Middle frontal gyrus (tissue), 1 donor: ENCODE results near the gene MEGF11.

Source experiments
- DNase-seq: peaks from one replicate; pipeline ENCODE4 v3.0.0-alpha.2; 2015; ENCODE audit warnings: low spot score; ENCODE audit errors: extremely low spot score

Gene MEGF11

DNA sequence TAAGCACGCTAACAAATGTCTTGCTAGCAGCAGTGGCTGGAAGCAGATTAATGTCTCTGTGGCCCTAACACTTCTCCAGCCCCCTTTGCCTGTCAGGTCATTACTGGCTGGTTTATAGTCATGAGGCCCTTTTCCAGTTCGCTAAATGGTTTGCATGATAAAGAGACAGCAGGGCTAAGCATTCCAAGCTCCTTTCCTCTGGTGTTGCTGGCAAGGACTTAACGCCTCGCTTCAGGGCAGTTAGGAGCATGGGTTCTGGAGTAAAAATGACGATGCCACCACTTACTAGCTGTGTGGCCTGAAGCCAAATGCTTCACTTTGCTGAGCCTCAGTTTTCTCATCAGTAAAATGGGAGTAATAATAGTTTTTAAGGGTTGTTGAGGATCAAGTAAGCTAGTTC, 185.9 kb downstream of the MEGF11 start:
- DNase-seq = no peak

- DNase-seq = no peak
Observed at GRCh38 chr15:66066481-66066880, 187.1 kb downstream of the MEGF11 start.

- no peak for DNase-seq
Observed at GRCh38 chr15:66066005-66066404, 187.5 kb downstream of the MEGF11 start.

DNA sequence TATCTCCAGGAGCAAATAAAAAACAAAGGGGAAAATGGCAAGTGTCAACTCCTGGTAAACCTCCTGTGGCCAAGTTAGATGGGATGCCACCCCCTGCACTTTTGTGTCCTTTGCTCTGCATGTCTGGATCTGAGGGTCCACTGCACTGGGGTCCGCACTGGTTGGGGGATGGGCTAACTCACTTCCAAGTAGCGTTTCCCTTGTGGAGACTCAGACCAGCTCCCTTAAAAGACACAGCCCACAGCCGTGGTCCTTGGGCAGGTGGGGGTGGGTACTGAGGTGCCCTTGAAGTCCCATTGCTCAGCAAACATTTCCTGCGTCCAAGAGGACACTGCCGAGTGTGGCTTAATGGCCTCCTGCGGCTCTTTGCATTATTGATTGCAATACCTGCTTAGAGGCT, 188.2 kb downstream of the MEGF11 start:
- DNase-seq = no peak

GRCh38 chr15:66063147-66063546, 190.4 kb downstream of the MEGF11 start:
- DNase-seq = no peak

GRCh38 chr15:66057089-66057488, 196.5 kb downstream of the MEGF11 start:
- no peak for DNase-seq

GRCh38 chr15:66053991-66054390, 199.6 kb downstream of the MEGF11 start:
- DNase-seq = no peak

DNA sequence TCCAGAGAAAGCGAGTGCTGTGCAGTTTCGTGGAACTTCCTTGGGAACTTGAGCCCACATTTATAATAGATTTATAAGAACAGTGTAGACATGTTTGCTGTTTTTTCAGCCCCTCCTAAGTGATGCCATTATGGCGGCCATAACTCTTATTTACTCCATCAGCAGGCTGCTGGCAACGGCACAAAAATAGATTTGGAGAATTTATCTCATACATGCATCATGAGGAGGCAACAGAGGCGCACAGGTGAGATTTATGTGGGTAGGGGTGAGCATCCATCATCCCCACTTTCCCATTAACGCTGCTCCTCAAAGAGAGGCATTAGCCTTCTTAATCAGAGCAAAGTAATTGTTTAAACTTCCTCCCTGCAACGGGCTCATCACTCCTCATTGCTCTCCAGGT, 201.7 kb downstream of the MEGF11 start:
- DNase-seq = no peak

- DNase-seq = no peak
Observed at GRCh38 chr15:66050264-66050663, 203.3 kb downstream of the MEGF11 start.

DNA sequence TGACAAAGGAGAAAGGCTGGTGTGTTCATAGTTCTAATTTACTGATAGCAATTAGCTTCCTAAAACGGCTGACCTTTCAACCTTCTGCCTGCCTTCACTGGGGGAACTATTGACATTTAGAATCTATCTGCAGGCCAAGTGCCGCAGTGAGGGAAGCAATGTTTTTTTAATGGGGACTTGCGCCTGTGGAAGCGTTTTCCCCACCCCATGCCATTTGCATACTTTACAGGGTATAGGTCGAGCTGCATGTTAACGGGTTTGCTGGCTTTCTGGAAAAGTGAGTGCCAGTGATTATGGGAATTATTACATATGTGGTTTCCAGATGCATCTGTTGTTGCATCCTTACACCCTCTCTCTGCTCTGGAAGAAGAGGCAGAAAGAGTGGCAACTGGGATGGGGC, 204.2 kb downstream of the MEGF11 start:
- DNase-seq = no peak

DNA sequence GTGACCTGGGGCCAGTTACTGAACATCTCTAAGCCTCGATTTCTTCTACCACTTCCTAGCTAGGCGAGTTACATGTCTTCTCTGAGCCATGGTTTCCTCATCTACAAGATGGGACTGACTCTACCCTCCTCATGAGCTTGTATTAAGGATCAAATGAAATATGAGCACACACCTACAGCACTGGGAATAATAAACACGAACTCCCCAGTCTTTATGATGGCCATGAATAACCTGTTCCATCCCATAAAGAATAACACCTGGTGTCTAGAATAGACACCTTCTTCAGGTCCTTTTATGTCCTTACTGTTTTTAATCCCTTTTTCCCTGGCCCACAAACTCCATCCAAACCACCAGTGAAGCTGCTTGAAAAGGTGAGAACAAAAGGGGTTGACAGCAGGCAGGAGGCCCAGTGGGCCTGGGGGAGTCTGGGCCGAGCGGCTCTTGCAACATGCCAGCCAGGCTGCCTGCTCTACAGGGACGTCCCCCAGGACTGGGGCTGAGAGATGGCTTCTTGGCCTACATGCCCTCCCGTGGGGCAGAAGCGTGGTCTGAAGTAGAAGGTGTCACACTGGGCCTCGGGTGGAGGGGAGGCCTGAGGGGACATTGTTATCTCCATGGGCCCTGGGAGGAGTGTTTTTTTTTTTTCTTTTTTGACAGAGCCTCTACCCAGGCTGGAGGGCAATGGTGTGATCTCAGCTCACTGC, 206.1 kb downstream of the MEGF11 start:
- no peak for DNase-seq

- no peak for DNase-seq
Observed at GRCh38 chr15:66046751-66047150, 206.8 kb downstream of the MEGF11 start.

DNA sequence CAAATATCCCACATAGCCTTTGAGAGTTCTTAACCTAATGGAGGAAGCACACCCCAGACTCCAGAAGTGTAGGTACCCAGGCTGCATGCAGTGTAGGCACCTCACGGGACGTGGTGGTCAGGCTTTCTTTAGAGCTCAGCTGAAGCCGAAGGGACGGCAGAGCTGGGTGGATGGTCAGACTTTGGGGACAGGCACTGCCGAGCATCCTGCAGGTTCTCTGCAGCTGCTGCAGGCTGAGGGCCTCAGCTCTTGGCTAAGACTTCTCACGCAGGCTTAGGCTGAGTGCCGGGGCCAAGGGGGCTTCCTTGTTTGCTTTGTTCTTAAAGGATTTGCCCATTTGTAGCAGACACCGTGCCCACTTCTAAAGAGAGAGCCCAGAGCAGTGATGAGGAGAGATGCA, 207.2 kb downstream of the MEGF11 start:
- no peak for DNase-seq

DNA sequence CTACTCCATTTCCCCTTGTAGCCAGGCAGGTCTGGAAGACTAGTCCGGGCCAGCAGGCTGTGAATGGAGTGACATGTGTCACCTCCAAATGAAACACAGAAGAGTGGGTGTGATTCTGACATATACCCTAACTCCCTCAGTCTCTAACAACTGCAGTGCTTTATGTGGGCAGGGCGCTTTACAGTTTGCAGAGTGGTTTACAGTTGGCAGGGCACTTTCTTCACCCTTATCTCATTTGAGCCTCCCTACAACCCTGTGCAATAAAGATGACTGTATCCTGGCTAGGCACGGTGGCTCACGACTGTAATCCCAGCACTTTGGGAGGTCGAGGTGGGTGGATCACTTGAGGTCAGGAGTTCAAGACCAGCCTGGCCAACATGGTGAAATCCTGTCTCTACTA, 208.0 kb downstream of the MEGF11 start:
- DNase-seq = no peak

DNA sequence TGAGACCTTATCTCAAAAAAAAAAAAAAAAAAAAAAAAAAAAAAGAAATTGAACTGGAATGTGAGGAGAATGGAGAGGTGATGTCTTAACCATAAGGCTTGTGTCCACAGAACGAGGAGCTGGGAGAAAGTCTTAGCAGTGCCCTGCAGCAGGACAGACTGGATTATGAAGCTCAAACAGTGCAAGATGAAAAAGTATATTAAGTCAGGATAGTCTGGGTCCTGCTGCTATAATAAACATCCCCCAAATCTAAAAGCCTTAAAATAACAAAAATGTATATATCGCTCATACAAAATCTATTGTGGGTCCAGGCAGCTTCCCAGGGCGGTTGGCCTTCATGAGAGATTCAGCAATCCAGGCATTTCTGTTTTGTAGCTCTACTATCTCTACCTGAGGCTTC, 208.7 kb downstream of the MEGF11 start:
- DNase-seq = no peak

DNA sequence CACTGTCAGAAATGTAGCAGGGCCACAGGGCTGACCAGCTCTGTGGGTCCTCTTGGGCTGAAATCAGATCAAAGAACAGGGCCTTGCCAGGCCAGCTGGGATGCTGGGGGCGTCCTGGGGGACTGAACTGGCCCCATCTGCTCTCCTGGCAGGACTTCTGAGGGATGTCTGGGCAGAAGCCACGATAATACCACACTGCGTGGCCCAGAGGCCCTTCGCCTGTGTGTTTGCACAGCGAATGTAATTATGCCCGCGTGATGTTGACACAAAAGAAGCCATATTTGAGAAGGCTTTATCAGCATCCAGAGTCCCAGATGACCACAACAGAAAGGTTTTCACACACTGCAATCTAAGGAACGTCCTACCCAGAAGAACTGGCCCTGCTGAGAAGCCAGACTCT, 210.3 kb downstream of the MEGF11 start:
- DNase-seq = no peak

GRCh38 chr15:66042624-66043023, 210.9 kb downstream of the MEGF11 start:
- DNase-seq = no peak

GRCh38 chr15:66041276-66041675, 212.3 kb downstream of the MEGF11 start:
- no peak for DNase-seq

- no peak for DNase-seq
Observed at GRCh38 chr15:66040211-66040892, 213.2 kb downstream of the MEGF11 start.

DNA sequence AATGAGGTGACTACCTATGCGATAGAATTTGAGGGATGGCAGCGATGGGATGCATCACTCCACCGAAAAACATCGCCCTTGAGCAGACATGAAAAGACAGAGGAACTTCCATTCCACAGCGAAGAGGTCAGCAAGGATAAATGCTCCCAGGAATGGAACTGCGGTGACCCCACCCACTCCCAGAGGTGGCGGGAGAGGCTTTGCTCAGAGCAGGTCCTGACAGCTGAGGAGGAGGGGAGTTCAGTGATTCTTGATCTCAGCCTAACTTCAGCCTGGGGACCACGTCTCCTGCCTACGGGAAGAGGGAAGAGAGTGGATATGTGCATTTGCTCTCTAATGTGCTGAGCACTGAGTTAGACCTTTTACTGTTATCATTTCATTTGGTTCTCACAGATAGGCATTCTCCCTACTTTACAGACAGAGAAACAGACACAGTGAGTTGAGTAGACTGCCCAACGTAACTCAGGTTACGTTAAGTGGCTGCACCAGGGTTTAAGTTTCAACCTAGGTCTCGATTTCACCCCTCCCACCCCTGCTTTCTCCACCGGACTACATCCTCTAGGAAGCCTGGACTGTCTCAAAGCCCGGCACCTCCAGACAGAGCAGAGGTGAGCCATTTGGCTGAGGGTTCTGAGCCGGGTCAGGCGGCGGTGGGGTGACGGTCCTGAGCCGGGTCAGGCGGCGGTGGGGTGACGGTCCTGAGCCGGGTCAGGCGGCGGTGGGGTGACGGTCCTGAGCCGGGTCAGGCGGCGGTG, 214.3 kb downstream of the MEGF11 start:
- DNase-seq = no peak

DNA sequence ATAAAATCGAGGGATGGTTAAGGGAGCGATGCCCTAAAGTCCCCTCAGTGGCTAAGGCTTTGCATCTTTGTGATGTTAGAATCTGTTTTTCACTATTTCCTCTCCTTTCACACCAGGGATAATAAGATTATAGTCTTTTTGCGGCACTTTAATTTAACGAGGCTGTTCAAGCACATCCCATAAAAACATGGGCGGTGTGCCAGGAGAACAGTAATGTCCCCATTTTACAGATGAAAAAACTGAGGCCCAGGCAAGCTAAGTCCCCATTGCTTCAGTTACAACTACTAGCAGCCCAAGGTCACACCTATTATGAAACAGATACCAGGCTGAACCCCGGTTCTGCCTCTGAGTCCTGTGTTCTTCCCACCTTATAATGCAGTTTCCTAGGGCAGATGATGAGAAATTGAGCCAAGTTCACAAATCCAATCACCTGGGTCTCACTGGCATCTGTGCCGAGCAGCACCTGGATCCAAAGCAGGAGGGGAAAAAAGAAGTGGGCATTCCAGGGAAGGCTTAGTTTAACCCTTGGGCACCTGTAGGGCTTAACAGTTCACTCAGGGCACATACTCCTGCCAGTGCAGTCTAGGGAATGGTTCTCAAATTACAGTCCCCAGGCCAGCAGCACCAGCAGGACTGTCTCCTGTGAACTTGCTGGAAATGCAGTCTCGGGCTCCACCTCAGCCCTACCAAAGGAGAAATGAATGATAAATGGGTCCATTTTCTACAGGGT, 215.0 kb downstream of the MEGF11 start:
- DNase-seq = no peak

- DNase-seq = no peak
Observed at GRCh38 chr15:66036859-66037258, 216.7 kb downstream of the MEGF11 start.
